HG02588 (cell line): ENCODE data around the gene EEF1G.
"Not testable (repeated sequence)": the region's sequence is repeated elsewhere in the genome, so short reads cannot be mapped to it uniquely, and the experiment has no call there.

Experiments
- ATAC-seq: cut with Tn5 transposase; IDR thresholded peaks from one replicate; pipeline ENCODE4 v1.9.1; 2021; ENCODE audit warnings: mild to moderate bottlenecking, moderate library complexity; ENCODE audit not compliant: unreplicated experiment

Gene EEF1G

DNA sequence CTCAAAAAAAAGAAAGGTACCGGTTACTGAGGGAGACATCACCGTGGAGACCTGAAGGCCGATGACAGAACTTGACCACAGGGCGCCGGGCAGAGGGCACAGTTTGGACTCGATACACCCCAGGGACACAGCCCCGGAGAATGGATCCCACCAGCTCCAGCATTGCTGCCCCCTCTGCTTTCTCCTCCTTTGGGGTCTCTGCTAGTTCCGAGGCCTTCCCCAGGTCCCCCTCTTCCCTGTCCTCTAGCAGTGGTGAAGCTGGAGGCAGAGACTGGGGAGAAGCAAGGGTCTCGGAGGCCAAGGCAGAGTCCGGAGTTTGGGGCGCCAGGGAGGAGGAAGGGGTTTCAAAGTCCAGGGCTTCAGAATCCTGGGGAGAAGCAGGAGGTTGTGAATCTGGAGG lies 4.8 kb upstream of the EEF1G start:
- no peak for ATAC-seq

DNA sequence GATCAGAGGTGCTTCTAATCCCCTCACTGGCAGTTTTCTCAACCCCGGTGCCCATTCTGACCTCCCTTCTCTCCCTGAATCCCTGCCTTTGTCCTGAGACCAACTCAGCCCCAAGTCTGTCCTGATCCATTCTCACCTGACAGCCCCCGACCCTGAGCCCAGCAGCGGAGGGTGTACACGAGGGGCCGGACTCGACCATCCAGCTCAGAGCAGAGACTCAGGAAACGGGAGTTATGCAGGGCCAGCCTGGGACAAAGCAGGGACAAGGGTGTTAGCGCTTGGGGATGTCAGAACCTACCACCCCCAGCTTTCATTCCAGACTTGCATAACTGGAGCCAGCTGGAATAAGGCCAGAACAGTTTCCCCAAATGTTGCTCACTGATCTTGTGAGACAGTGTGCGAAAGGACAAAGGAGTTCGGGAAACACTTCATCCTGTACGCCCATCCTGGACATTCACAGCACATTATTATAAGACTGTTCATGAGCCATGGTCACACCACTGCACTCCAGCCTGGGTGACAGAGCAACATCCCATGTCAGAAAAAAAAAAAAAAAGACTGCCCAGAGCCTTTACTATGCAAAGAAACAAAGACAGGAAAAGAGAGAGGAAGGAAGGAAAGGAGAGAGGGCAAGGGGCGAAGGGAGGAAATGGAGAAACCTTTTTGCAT lies 3.5 kb upstream of the EEF1G start:
- no peak for ATAC-seq

DNA sequence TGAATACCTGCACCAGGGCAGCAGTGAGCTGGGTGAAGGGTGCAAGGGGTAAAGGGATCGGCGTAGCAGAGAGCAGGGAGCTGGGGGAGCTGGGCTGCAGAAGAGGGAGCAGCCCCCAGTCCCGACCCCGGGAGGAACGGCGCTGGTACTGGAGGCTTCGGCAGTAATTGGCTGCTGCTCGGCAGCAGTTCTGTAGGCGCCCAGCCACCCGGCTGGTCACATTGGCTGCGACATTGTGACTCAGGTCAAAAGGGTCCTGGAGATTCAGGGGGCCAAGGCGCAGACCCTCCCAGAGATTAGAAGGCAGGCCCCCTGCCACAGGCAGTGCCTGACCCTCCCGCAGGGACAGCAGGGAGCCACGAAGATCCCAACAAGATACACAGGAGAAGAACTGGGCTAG lies 2.1 kb upstream of the EEF1G start:
- no peak for ATAC-seq

DNA sequence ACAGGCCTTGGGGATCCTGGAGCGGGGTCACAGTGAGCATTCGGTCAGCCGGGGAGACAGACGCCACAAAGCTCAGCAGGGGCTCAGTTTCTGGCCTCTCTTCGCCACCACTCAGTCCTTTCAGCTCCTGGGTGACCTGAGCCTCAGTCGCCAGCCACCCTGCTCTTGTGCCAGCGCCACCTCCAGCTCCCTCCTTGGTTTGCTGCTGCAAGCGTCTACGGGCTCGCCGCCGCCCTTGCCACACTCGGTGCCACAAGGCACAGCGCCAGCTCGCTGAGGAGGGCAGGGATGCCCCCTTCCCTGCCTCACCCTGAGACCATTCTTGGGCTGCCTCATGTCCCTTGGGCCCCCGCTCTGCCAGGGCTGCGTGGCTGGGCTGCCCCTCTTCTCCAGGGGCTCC lies 1.5 kb upstream of the EEF1G start:
- ATAC-seq, result no peak

DNA sequence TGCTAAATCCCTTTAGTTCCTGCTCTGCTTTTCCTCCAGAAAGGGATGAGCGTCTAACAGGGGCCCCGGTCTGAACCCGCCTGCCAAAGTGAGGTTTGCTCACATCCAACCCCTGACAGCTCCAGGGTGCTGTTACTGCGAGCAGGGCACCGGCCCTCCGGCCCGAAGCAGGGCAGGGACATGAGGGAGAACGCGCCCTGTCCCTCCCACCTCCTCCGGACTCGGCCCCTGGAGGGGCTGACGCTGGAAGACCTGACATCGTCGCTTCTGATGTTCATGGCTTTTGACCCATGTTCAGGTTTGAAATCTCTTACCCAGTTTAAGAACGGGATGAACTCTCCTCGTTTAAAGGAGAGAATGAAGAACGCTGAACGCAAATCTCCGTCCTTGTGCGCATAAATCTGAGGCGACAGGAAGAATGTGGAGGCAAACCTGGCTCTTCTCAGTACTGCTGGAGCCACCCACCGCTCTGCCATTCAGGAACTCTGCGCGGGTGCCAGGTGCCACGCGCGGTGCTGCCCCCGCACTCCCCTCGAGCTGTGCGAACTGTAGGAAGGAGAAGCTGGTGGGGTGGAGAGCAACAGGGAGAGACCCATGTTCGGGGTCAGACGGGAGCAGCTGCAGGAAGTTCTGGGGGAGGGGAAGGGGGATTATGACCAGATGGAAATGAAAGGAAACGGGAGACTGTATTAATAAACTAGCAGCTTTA lies 826 bp upstream of the EEF1G start:
- peak; percentile 14 for ATAC-seq

DNA sequence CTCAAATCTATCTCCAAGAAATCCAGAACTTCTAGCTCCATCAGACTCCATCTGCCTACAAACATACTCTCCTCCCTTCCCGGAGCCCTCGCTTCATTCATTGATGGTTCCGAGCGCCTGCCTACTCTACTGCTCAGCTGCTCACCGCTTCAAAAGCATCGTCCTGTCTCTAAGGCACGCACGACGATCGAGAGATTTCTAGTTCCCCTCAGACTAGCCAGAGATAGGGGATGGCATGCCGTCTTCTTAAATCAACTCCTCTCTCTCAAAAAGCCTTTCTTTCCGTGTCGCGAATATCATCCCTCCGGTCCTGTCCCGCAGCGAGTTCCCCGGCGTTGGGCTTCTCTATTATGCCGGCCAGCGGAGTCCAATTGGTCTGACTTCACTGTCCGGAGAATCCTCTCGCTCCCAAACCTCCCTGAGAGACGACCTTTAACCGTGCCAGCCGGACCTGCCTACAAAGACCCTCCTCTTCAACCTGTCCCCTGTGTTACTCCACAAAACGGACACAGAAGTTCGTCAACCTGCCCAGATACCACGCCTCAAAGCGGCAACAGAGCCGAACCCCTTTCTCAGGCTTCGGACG lies 592 bp downstream of the EEF1G start:
- no peak for ATAC-seq

DNA sequence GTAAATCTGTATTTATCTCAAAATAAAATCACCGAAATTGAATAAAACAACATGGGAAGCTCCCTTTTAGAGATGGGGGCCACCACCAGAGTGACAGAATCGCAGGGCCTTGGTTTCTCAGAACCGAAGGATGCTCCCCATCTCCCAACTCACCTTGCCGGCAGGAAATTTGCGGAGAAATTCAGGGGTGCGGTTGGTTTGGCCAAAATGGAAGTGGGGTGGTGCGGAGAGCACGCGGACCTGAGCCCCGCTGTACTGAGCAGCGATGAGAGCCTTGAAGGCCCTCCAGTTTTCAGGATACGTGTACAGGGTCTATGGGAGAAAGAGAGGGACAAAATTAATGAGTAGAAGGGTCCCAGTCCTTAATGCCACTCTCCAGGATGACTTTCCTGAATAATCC lies 1.3 kb downstream of the EEF1G start:
- no peak for ATAC-seq

DNA sequence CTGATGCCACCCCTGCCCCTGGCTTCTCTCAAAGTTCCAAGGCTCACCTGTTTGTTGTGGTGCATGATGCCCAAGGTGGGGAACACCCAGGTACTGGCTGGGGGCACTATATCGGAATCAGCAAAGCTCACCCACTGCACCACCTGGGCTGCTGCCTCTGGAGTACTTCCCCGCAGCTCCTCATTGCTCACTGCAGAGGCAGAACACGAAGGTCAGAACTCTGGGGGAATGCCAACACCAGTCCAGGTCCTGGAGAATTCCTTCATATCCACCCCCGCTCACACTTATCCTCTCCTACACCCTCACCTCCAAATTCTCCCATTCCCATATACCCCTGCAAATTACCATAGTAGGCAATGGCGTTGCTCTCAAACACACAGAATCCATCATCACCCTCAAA lies 2.2 kb downstream of the EEF1G start:
- ATAC-seq, result not testable (repeated sequence)

DNA sequence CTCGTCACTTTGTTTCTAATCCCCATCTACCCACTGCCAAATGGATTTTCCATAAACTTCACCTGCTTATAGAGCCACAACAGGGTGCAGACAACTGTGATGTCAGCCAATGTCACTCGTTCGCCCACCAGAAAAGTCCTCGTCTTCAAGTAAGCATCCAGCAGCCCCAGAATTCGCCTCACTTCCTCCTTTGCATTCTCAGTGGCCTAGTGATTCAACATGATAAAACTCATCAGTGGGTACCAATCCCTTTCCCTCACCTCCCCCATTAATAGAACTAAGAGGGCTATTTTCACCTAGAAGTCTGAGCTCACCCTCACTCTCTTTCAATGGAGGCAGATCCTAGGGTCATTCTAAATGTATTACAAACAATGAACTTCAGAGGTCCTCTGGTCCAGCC lies 2.8 kb downstream of the EEF1G start:
- not testable (repeated sequence) for ATAC-seq

DNA sequence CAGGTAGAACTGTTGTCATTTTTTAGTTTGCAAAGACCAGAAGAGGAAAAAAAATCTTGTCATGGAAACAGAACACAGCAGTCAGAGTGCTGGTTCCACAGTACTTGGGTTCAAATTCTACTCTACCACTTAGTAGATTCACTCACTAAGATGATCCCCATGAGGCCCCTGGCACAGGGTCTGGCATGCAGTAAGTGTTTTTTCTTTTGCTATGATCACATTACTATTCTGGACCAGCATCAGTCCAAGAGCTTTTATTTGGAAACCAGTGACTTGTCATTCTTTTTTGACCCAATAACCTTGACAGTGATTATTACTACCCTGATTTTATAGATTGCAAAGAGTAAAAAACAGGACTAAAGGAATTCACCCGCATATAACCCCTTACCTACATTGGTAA lies 4.1 kb downstream of the EEF1G start:
- ATAC-seq, result no peak

DNA sequence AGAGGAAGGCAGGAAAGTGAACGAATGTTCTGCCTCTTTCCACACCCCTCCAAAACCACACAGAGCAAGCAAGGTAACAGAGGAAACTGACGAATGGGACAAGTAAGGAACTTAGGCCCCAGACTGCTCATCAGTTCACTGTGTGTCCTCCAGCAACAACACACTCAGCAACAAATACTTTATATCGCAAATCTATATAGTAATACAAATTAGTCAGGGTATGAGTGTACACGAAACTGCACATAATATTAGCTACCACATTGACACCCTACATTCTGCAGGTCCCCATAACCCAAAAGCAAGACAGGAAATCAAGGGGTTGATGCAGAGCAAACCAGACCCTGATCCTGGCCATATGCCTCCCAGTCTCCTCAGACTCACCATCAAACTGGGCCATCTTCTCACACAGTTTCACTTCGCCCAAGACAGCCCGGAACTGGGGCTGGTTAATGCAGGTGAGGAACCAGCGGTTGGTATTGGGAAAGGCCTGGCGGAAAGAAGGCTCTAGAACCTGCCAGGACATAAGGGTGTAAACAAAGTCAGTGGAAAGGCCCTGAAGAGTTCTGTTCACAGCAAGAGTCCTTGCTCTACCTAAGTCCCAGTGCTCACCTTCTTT lies 6.6 kb downstream of the EEF1G start:
- ATAC-seq, result no peak

DNA sequence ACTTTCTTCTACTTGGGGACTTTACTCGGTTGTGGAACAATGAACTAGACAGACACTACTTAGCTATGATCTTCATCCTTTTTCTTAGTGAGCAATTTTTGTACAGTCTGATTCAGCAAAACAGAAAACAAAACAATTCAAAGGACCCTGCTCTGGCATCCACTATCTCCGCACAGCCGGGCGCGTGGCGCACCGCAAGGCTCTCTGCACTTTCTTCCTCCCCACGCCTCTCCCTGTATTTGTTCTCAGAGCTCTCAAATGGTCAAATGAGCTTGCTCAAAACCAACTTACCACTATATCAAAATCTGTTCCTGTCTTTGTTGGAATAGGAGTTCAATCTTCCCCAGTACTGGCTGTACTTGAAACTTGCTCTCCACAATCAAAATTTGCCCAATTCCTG lies 7.4 kb downstream of the EEF1G start:
- no peak for ATAC-seq

DNA sequence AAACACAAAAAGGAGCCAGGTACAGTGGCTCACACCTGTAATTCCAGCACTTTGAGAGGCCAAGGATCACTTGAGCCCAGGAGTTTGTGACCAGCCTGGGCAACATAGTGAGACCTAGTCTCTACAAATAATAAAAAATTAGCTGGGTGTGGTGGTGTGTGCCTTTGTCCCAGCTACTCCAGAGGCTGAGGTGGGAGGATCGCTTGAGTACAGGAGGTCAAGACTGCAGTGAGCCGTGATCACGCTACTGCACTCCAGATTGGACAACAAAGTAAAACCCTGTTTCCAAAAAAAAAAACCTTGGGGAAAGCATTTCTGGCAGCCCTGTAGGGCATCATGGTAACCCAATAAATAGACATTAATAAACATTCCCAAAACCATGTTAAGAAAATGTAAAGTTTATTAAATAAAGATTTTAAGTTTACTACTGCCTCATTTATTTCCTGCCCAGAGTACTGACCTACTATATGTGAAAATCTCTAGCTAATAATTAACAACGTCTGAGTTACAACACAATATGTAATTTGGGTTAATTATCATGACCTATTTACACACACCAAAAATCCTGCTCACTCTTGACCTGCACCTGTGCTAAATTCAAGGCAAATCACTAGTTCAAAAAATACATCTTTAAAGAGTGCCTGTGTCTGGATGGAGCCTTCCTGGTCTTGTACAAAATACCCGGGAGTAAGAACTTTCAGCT lies 8.4 kb downstream of the EEF1G start:
- ATAC-seq, result no peak

DNA sequence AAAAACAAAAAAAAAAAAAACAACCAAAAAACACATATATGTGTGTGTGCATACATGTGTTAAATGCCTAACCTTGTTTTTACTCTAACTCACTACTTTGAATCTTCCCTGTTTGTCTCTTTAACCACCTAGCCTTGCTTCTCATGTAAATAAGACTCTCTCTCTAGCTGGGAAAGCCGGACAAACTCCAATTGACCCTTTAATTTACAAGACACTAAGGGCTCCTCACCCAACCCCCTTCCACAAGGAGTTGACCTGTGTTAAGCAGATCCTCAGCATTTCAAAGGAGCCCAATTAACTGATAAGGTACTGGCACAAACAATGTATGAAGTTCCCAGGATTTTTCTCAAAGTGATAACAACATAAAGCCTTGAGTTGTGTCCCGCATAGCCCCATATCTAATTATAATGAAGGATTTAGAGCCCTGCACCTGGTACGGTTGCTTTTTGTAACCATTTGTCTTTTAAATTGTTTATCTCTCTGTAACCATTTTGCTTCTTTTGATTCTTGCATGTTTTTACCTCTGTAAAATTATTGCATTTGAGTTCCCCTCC lies 11.9 kb downstream of the EEF1G start:
- ATAC-seq, result not testable (repeated sequence)

DNA sequence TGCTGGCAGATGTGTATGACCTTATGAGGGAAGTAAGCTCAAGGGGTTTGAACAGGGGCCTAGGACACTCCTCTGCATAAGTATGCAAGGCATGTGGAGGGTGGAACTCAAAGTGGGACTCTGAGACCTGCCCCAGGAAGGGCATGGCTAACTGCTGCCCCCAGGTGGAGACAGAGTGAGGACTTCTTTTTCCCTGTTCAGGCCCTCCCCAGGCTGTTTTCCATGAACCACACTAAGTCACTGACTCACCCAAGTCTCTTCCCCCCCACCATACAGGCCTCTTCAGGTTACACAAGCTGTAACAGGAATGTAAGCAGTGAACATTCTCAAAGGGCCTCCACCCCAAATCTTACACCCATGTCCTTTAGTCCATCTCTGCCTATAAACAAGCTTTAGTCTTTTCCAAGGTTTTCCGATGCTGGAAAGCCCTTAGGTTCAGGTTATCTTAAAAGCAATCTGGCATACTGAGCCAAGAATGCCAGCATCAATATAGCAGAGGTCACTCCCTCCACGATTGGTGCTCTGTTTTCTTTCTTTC lies 13.1 kb downstream of the EEF1G start:
- no peak for ATAC-seq

DNA sequence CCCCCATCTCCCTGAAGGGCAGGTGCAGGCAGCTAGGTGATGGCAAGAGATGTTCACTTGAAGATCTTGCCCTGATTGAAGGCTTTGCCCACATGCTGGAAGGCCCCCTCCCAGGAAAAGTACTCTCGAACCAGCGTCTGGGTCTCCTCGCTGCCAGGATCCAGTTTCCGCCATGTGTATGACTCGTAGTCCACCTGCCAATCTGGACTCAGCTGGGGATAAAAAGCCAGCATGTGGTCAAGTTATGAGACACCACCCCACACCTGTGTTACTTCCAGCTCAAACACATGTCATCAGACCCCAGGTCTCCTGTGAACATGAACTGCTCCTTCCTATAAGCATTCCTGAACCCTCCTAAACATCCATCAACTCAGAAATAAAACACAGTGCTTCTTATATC lies 14.1 kb downstream of the EEF1G start:
- not testable (repeated sequence) for ATAC-seq

DNA sequence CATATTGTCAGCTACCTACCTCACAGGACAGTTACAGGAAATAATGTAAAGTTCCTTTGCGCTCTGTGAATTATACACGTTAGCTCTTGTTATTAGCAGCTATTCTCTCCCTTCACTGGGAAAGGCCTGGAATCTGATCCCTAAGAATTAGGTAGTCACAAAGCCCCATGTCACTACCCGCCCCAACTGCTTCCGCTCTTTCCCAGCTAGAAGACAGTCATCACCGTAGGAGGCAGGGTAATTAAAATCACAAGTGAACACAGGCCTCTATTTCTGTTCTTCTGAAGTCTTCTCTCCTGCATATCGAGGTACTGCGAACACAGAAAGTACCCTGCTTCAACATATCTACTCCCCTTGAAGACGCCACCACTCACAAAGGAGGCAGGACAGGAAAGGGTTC lies 14.5 kb downstream of the EEF1G start:
- ATAC-seq, result no peak

DNA sequence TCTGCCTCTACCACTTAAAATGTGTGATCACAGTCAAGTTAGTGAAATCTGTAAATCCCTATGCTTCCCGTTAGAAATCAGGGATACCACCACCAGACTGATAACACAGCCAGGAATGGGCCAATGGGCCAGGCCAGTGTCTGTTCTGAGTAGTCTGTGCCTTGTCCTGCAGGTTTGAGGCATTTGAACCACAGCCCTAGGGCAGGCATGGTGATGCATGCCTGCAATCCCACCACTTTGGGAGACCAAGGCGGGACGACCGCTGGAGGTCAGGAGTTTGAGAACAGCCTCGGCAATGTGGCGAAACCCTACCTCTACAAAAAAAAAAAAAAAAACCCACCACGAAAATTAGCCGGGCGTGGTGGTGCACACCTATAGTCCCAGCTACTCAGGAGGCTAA lies 15.0 kb downstream of the EEF1G start:
- no peak for ATAC-seq

DNA sequence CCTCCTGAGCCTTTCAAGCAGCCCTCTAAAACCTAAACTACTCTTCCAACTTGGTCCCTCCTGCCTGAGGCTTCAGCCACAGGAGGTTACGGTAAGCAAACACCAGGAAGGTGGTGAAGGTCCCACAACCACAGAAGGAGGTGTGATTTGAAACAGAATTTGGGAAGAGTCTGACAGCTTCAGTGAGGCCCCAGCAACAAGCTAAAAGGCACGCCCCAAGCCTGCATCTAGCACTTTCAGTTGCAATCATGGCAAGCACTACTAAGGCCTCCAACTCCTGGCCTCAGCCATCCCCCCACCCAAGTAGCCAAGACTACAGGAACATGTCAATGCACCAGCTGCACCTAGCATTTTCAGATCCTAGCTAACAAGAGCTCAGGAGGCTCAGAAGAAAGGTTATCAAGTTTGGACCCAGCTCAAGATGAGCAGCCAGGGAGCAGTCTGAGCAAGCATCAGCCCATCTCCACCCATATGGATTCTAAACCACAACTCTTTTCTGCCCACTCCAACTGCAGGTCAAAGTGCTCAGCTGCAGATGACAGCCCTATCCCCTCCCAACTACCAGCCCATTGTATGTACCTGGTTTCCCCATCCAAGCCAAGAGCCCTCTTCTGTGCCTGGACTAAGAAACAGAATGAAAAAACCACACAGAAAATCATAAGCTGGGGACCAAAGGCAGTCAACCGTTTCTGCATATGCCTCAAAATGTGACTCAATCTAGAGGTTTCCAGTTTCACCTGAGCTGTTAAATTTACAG lies 16.6 kb downstream of the EEF1G start:
- ATAC-seq, result no peak
